Measurements from ENCODE around the gene CARD9. TPM values are rescaled to one million over a fixed set of nuclear protein-coding genes. Genes with fewer than 3 reads are reported as not detected.

Gene CARD9
- polyA plus RNA-seq, 1 of the 3 experiments (the other 2 are of a cell fraction): 1.1 TPM

GRCh38 chr9:136358016-136358415, 15.5 kb downstream of the CARD9 start:
- Histone ChIP-seq H3K9me2 (no peaks in the 10 kb centered on the region), H3K4me3 (ENCODE audit: low read depth in 2 of 2, low read length in 1 of 2) (no peak overlapping the region), H3K9me3 (no peaks in the 10 kb centered on the region), H4K20me1 (ENCODE audit: insufficient read depth) (0 out of 2 replicates have a peak, but pooled peaks cover 3% of the 10 kb centered on the region), H3K27ac (ENCODE audit: low read depth in 2 of 2, low read length in 1 of 2) (no peak overlapping the region; a peak in 1 of 4 replicates), H3K79me2 (ENCODE audit: insufficient read depth) (no peaks in the 10 kb centered on the region), H3K36me3 (replicated peaks in 1 of 2; ENCODE audit: control insufficient read depth in 1 of 2, insufficient read depth in 2 of 2, low read length in 1 of 2) (peaks cover 0 to 22% of the 10 kb centered on the region in 2 experiments), H2AFZ (ENCODE audit: low read depth) (no peak overlapping the region), H3K27me3 (ENCODE audit: insufficient read depth) (no peaks in the 10 kb centered on the region), H3K9ac (no peak overlapping the region), H3K4me1 (ENCODE audit: control insufficient read depth in 1 of 2, insufficient read depth in 2 of 2, low read depth in 1 of 2, low read length in 1 of 2) (peaks cover 0 to 54% of the 10 kb centered on the region in 2 experiments; a peak in 1 of 4 replicates), H3K4me2 (no peak overlapping the region), H3F3A (replicated peaks; ENCODE audit: insufficient read depth) (no peaks in the 10 kb centered on the region)
- ChIA-PET CTCF (interaction anchor here (1.6 to 1.9 kb wide), 2 partner anchors 14 to 45 kb away, joined by 6 to 7 read pairs; no protein-coding TSS in a partner anchor), POLR2A (no interaction called here)
- DNase-seq: no peak
- TF ChIP-seq FOXM1 (IDR thresholded peaks at IDR 0.05; ENCODE audit: low read depth) (no peak), EZH2phosphoT487 (IDR thresholded peaks at IDR 0.05; ENCODE audit: borderline replicate concordance, low read depth) (no peak), ELF1 (IDR thresholded peaks at IDR 0.05) (no peak), FOSL2 (IDR thresholded peaks at IDR 0.05; ENCODE audit: borderline replicate concordance, low read depth) (no peak), CTCF (IDR thresholded peaks at IDR 0.05) (no peak), NFIC (IDR thresholded peaks at IDR 0.05; ENCODE audit: borderline replicate concordance) (no peak), RCOR1 (IDR thresholded peaks at IDR 0.05; ENCODE audit: low read length) (no peak), GATA2 (CRISPR knock-in tag; IDR thresholded peaks at IDR 0.05) (no peak), TEAD4 (IDR thresholded peaks at IDR 0.05; ENCODE audit: borderline replicate concordance, insufficient read depth) (no peak), JUND (IDR thresholded peaks at IDR 0.05) (no peak), TAF1 (IDR thresholded peaks at IDR 0.05; ENCODE audit: borderline replicate concordance, low read depth, low read length) (no peak), YY1 (IDR thresholded peaks at IDR 0.05; ENCODE audit: low read depth) (no peak), FOXJ3 (CRISPR knock-in tag; IDR thresholded peaks at IDR 0.05) (no peak)
- 84% methylated on average over 8 of the region's 29 CpGs for WGBS (ENCODE audit: low lambda C conversion rate)

DNA sequence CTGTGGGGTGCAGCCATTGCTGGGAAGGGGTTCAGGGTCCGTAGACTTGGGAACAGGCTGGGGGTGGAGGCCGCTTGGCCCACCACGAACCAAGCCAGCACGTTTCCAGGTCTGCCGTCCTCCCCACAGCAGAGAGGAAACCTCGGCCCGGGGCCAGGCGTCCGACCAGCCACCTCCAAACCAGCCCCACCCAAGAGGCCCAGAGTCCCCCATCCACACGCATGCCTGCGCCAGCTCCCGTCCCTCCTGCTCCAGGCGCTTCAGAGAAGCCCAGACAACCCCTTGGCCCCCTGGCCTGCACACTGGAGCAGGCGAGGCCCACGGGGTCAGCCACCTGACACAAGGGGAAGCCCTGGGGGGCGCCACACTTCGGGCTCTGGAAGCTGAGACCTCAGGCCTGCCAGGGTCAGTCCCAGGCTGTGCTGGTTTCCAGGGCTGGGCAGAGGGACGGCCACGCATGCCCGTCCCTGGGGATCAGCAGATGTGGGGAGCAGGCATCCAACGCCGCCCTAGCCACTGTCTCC, 16.2 kb downstream of the CARD9 start:
- CTCF ChIA-PET: interaction anchor here (1.9 kb wide), 1 partner anchor 14 kb away, joined by 6 read pairs; no protein-coding TSS in a partner anchor

More for the DNA sequence above, 16.2 kb downstream of the CARD9 start:
- Histone ChIP-seq H2AFZ (ENCODE audit: low read depth) (no peak overlapping the region), H3K9me3 (no peaks in the 10 kb centered on the region), H3K4me3 (ENCODE audit: low read depth in 2 of 2, low read length in 1 of 2) (no peak overlapping the region), H3K4me2 (no peak overlapping the region), H3K4me1 (ENCODE audit: control insufficient read depth in 1 of 2, insufficient read depth in 2 of 2, low read depth in 1 of 2, low read length in 1 of 2) (peaks cover 0 to 54% of the 10 kb centered on the region in 2 experiments; a peak in 1 of 4 replicates), H4K20me1 (ENCODE audit: insufficient read depth) (no peaks in the 10 kb centered on the region), H3K79me2 (ENCODE audit: insufficient read depth) (no peaks in the 10 kb centered on the region), H3K36me3 (replicated peaks in 1 of 2; ENCODE audit: control insufficient read depth in 1 of 2, insufficient read depth in 2 of 2, low read length in 1 of 2) (peaks cover 0 to 22% of the 10 kb centered on the region in 2 experiments), H3F3A (replicated peaks; ENCODE audit: insufficient read depth) (no peaks in the 10 kb centered on the region), H3K27me3 (ENCODE audit: insufficient read depth) (no peaks in the 10 kb centered on the region), H3K27ac (ENCODE audit: low read depth in 2 of 2, low read length in 1 of 2) (no peak overlapping the region), H3K9ac (no peak overlapping the region), H3K9me2 (no peaks in the 10 kb centered on the region)
- no peak for DNase-seq
- POLR2A ChIA-PET: no interaction called here
- no peak for TF ChIP-seq GABPA (IDR thresholded peaks at IDR 0.05; ENCODE audit: low read depth)
- TF ChIP-seq EP300 (IDR thresholded peaks at IDR 0.05; ENCODE audit: borderline replicate concordance in 1 of 2, low read depth in 1 of 2, low read length in 1 of 2): no peak
- no peak for TF ChIP-seq GATA2 (CRISPR knock-in tag; IDR thresholded peaks at IDR 0.05)
- TF ChIP-seq RXRA (IDR thresholded peaks at IDR 0.05; ENCODE audit: borderline replicate concordance, low read depth): no peak
- TF ChIP-seq FOSL2 (IDR thresholded peaks at IDR 0.05; ENCODE audit: borderline replicate concordance, low read depth): no peak
- no peak for TF ChIP-seq TEAD4 (IDR thresholded peaks at IDR 0.05; ENCODE audit: borderline replicate concordance, insufficient read depth)
- TF ChIP-seq MEF2A (IDR thresholded peaks at IDR 0.05; ENCODE audit: borderline replicate concordance, low read depth): no peak
- no peak for TF ChIP-seq FOXJ3 (CRISPR knock-in tag; IDR thresholded peaks at IDR 0.05)
- TF ChIP-seq, protein P1, sequence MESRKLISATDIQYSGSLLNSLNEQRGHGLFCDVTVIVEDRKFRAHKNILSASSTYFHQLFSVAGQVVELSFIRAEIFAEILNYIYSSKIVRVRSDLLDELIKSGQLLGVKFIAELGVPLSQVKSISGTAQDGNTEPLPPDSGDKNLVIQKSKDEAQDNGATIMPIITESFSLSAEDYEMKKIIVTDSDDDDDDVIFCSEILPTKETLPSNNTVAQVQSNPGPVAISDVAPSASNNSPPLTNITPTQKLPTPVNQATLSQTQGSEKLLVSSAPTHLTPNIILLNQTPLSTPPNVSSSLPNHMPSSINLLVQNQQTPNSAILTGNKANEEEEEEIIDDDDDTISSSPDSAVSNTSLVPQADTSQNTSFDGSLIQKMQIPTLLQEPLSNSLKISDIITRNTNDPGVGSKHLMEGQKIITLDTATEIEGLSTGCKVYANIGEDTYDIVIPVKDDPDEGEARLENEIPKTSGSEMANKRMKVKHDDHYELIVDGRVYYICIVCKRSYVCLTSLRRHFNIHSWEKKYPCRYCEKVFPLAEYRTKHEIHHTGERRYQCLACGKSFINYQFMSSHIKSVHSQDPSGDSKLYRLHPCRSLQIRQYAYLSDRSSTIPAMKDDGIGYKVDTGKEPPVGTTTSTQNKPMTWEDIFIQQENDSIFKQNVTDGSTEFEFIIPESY (IDR thresholded peaks at IDR 0.05; ENCODE audit: borderline replicate concordance, low read depth): no peak
- 93% methylated on average over 8 of the region's 22 CpGs for WGBS (ENCODE audit: low lambda C conversion rate)

All from SK-N-SH (cell line).